ENCODE measurements around the gene SEMA6B.

SEMA6B gene

GRCh38 chr19:4505570-4506448 is 53.7 kb downstream of the SEMA6B start:
- no peak for DNase-seq

- no peak for DNase-seq
Measured at GRCh38 chr19:4504891-4505569, 54.5 kb downstream of the SEMA6B start.

DNA sequence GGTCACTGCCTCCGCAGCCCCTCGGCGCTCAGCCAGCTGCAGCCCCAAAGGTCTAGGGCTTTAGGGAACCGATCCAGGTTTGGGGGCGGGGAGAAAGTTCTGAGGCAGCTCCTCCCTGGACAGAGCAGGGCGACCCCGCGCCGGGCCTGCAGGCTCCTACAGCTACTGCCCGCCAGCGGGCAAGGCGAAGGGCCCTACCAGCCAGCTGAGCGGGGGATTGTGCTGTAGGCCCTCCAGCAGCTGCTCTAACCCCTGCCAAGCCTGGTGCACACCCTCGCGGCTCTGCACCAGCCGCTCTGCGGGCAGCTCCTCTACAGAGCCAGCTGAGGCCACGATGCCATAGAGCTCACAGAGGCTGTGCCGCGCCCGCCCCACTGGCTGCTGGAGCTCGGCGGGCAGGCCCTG is 55.2 kb downstream of the SEMA6B start:
- no peak for DNase-seq

DNA sequence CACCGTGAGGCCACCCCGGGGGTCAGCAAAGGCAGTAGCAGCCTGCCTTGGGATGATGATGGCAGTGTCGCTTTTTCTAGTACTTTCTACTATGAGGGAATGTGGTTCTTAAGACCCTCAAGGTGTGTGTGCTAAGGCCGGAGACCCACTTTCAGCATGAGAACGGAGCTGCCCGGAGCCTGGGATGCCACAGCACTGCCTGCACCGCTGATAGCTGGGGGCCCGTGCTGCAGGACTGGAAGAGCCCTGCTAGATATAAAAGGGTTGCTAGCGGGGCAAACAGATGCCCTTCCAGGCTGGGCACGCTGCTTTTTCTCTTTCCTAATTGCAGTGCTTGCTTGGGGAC is 55.7 kb downstream of the SEMA6B start:
- no peak for DNase-seq

DNA sequence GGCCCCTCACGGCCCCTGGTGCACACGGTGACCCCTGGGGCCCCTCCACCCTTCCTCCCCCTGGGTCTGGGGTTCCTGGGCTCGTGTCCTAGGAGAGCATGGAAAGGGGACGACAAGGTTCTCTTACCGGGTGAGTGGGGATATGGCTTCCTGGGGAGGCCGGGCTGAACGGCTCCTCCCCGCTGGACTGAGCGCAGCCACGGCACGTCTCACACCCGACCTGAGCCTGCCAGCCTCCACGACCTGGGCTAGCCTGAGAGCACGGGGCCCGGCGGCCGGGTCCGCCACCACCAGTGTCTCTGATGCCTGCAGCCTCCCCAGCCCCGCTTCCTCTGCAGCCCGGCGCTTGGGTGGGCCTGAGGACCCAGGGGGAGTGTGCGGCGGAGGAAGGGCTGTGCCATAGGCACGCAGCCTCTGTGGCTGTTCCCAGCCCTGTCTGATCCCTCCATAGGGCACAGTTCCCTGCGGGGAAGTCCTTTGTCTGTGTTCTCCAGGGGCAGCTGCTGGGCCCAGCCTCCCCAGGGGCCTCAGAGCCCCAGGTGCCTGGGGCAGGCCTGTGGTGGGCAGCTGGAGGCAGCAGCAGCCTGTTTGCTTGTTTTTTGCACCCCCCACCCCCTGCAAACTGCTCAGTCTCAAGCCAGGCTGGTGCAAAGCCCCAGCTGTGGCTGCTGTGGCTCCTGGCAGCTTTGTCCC is 56.2 kb downstream of the SEMA6B start:
- DNase-seq, result no peak

DNA sequence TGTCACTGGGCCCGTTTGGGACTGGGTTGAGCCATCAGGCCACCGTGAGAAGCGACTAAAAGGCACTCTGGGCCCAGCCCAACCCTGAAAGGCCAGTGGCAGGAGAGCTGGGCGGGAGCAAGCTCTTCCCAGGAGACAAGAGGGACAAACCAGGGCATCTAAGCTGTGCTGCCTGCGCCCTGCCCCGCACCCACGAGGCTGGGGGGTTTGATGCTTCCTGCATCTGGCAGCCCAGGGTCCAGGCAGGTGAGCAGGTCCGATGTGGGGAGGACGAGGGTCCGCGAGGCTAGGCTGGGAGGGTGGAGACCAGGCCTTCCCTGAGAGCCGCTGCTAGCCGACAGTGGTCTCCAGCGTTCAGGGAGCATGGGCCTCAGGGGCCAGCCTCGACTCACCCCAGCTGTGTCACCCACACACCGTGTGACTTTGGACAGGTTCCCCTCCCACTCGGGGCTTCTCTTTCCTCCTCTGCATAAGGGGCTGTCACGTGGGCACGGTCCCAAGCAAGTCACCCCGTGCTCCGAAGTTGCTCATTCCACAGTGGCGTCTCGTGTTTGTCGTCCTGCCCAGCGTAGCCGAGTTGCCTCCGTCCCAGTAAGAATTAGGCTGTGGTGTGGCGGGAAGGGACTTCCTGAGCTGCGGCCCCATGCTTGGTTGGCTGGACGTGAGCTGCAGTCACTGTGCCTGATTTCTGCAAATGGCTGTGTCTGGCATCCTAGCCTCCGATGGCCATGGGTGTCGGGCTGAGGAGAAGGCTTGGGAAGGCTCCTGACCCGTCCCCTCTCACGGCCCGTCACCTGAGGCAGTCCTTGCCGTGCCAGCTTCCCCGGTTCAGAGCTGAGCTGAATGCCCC is 57.0 kb downstream of the SEMA6B start:
- DNase-seq, result no peak

- no peak for DNase-seq
Measured at GRCh38 chr19:4501691-4502090, 57.8 kb downstream of the SEMA6B start.

DNA sequence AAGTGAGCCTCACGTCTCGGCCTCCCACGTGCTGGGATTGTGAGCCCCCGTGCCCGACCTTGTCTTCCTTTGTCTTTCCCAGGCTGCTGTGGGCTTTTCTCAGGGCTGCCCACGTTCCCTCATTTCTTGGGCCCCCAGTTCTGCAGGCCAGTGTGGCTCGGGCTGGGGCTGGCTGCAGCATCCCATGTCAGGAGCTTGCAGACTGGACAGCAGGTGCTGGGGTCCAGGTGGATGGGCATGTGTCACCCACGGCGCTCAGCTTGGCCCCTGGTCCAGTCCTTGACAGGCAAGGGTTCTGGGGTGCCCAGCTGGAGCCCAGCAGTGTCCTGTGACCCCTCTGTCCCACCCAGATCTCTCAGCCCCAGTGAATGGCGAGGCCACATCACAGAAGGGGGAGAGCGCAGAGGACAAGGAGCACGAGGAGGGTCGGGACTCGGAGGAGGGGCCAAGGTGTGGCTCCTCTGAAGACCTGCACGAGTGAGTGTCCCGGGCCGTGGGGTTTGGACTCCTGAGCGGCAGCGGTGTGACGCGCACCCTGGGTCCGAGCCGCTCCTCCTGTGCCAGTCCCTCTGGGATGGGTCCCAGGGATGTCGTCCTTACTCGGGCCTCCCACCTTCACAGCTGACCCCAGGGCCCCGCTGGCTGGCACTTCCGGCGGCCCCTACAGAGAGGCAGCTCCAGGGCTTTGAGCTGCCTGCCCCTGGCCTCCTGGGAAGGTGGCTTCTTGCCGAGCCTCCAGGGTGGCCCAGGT is 58.5 kb downstream of the SEMA6B start:
- no peak for DNase-seq

DNA sequence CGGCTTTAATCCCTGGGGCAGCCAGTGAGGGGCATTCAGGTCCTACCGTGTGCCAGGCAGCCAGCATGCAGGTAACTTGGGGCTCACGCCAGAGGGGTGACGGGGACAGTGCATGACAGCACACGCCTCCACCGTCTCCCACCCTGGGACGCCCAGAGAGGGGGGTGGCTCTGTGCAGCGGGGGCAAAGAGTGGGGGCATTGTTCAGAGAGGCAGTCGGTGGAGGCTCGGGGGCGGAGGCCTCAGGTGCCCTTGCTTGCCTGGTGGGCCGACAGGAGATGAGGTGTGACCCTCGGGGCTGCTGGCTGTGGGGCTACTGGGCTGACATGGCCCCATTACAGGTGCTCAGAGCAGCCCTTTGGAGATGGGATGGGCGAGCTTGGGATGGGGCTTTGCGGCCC is 59.6 kb downstream of the SEMA6B start:
- DNase-seq, result no peak

DNA sequence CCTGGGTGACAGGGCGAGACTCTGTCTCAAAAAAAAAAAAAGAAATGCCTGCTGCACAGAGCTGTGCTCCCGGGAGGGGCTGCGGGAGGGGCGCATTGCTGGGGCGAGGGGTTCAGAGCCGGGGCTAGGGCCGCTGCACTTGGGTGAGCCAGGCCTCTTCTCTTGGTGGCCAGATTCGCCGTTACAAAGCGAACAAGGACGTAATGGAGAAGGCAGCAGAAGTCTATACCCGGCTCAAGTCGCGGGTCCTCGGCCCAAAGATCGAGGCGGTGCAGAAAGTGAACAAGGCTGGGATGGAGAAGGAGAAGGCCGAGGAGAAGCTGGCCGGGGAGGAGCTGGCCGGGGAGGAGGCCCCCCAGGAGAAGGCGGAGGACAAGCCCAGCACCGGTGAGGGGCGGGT is 60.2 kb downstream of the SEMA6B start:
- no peak for DNase-seq

GRCh38 chr19:4498694-4499093 is 60.8 kb downstream of the SEMA6B start:
- DNase-seq, result no peak

GRCh38 chr19:4497770-4498389 is 61.6 kb downstream of the SEMA6B start:
- no peak for DNase-seq

GRCh38 chr19:4496304-4496703 is 63.2 kb downstream of the SEMA6B start:
- DNase-seq, result no peak

DNA sequence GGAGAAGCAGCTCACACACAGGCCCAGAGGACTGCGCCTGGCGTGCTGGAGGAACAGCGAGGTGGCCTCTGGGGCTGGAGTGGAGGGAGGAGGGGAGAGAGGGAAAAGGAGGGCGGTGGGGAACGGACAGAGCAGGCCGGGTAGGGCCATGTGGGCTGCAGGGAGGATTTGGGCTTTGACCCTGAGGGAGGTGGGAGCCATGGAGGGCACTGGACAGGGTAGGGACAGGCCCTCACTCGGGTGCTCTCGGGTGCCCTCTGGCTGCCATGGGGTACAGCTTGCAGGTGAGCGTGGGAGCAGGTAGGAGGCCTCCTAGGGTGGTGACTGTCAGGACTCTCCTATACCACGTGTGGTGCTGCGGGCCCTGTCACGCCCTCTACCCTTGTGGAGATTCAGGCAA is 64.0 kb downstream of the SEMA6B start:
- no peak for DNase-seq

- no peak for DNase-seq
Measured at GRCh38 chr19:4494691-4495064, 64.8 kb downstream of the SEMA6B start.

- no peak for DNase-seq
Measured at GRCh38 chr19:4493929-4494690, 65.4 kb downstream of the SEMA6B start.

DNA sequence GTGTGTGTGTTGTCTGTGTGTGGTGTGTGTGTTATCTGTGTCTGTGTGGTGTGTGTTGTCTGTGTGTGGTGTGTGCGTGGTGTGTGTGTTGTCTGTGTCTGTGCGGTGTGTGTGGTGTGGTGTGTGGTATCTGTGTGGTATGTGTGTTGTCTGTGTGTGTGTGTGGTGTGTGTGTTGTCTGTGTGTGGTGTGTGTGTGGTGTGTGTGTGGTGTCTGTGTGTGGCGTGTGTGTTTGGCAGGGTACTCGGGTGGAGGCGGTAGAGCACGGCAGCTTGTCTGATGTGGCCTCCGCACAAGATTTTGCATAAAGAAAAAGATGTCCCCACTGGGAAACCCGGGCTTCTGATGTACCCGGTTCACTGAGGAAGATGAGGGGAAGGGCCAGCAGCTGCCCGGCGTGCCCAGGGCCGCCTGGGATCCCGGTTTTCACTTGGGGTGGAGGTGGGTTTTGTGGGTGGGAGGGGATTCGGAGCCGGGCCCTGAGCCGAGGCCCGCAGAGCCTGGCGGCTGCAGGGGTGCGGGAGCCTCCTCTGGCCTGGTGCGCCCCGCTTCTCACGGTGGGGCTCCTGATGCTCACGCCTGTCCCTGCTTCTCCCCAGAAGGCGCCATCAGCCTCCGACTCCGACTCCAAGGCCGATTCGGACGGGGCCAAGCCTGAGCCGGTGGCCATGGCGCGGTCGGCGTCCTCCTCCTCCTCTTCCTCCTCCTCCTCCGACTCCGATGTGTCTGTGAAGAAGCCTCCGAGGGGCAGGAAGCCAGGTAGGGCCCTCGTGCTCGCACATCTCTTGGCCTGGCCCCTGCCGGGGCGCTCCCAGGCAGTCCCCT is 66.2 kb downstream of the SEMA6B start:
- DNase-seq, result no peak

All from activated CD8-positive, alpha-beta memory T cell treated with anti-CD3 and anti-CD28 coated beads, Interleukin-2, amount 50 U/mL, for 48 hours (primary cell).